ENCODE measurements around the gene XBP1.

The XBP1 gene

DNA sequence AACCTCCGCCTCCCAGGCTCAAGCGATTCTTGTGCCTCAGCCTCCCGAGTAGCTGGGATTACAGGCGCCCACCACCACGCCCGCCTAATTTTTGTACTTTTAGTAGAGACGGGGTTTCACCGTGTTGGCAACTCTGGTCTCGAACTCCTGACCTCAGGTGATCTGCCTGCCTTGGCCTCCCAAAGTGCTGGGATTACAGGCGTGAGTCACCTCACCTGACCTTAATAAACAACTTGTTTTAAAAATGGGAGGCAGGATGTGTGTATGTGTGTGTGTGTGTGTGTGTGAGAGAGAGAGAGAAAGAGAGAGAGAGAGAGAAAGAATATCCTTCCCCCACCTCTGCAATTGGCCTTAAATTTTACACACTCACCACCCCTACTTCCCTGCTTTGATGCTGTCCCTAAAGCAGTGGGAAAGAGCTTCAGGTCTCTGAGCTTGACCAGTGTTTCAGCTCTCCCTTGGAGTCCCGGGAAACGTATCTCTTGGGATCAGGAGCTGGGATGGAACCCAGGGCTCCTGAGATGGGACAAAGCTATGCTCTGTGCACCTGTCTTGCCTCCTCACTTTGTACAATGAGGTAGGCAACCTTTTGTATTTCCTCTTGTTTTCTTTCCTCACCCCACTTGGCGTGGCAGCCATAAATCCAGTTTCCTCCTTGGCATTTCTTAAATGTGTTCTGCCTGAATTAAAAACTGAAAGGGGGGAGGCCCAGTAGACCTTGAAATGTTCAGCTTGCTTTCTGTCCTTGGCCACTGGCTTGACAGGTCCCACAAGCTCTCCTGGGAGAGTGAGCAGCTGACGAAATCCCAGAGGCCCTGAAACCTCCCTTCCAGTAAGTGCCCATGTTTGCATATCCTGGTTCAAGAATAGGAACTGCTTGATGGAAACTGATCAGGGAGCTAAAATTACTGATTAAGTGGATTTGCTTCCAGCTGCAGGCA, 17.8 kb upstream of the XBP1 start:
- DNase-seq (ENCODE audit: low read depth), result peak; percentile 68
- TF ChIP-seq, protein P1, sequence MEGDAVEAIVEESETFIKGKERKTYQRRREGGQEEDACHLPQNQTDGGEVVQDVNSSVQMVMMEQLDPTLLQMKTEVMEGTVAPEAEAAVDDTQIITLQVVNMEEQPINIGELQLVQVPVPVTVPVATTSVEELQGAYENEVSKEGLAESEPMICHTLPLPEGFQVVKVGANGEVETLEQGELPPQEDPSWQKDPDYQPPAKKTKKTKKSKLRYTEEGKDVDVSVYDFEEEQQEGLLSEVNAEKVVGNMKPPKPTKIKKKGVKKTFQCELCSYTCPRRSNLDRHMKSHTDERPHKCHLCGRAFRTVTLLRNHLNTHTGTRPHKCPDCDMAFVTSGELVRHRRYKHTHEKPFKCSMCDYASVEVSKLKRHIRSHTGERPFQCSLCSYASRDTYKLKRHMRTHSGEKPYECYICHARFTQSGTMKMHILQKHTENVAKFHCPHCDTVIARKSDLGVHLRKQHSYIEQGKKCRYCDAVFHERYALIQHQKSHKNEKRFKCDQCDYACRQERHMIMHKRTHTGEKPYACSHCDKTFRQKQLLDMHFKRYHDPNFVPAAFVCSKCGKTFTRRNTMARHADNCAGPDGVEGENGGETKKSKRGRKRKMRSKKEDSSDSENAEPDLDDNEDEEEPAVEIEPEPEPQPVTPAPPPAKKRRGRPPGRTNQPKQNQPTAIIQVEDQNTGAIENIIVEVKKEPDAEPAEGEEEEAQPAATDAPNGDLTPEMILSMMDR (IDR thresholded peaks at IDR 0.05; ENCODE audit: insufficient read depth, low read depth, low read length, missing control alignments), result no peak
- no peak overlapping the region for H3K4me3 ChIP-seq (ENCODE audit: low read length)

DNA sequence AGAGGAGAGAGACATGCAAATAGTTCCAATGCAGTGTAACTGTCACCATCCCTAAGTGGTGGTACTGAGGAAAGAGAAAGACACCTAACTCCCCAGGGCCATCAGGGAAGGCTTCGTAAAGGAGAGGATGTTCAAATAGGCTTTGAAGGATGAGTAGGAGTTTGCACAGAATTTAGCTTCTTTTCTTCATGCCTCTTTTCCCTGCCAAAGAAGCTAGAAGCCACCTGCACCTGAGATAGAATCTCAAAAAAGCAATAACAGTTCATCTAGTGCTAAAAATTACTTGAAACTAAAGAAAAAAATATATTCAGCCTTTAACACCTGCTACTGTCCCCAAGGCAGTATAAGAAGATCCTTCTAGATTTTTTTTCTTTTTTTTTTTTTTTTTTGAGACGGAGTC, 16.7 kb upstream of the XBP1 start:
- H3K4me3 ChIP-seq (ENCODE audit: low read length), result no peak overlapping the region
- TF ChIP-seq, protein P1 (IDR thresholded peaks at IDR 0.05; ENCODE audit: insufficient read depth, low read depth, low read length, missing control alignments), result no peak
- no peak for DNase-seq (ENCODE audit: low read depth)

DNA sequence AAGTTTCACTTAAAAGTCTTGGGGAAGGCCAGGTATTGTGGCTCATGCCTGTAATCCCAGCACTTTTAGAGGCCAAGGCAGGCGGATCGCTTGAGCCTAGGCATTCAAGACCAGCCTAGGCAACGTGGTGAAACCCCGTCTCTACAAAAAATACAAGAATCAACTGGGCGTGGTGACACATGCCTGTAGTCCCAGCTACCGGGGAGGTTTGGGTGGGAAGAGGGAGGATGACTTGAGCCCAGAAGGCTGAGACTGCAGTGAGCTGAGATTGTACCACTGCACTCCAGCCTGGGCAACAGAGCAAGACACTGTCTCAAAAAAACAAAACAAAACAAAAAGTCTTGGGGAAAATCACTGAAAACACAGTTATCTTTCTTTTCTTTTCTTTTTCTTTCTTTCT, 15.4 kb upstream of the XBP1 start:
- TF ChIP-seq, protein P1 (IDR thresholded peaks at IDR 0.05; ENCODE audit: insufficient read depth, low read depth, low read length, missing control alignments), result no peak
- DNase-seq (ENCODE audit: low read depth), result no peak

DNA sequence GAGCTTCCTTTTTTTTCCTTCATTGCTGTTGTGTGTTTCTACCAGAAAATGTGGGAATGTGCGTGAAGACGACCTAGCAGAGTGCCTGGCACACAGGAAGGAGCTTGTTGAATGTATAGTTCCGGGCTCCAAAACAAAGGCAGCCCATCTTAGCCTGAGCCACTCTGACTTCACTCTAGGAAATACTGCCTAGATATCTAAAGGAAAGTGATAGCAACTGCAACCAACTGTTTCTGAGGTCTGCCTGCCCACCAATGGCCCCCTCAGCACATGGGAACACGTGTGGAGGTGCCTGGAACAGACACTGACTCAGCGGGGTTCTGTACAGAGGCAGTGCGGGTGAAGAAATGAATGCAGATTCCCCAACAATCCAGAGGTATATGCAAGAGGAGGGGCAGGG, 14.7 kb upstream of the XBP1 start:
- TF ChIP-seq, protein P1 (IDR thresholded peaks at IDR 0.05; ENCODE audit: insufficient read depth, low read depth, low read length, missing control alignments), result no peak
- DNase-seq (ENCODE audit: low read depth), result no peak
- no peak overlapping the region for H3K4me3 ChIP-seq (ENCODE audit: low read length)

More for the DNA sequence above, 15.4 kb upstream of the XBP1 start:
- no peak overlapping the region for H3K4me3 ChIP-seq (ENCODE audit: low read length)

DNA sequence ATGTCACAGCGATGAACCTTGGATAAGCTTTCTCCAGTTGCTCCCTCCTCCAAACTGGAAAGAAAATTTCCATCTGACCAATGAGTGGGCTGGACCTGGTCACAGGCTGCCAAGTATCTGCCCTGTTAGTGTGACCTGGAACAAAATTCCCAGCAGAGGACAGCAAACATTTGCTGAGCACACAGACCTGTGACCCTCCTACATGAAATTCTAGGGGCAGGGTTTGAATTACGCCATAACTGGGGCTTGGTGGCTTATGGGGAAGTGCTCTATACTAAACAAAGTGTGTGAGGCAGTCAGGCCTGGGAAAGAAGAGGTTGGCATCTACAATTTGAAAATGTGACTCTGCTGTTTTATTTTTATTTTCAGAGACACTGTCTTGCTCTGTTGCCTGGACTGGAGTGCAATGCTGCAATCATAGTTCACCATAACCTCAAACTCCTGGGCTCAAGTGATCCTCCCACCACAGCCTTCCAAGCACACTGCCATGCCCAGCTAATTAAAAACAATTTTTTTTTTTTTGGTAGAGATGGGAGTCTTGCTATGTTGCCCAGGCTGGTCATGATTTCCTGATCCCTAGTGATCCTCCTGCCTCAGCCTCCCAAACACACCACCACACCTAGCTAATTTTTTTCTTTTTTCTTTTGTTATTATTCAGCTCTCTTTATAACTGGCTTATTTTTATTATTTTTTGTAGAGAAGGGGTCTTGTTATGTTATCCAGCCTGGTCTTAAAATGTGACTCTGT, 13.6 kb upstream of the XBP1 start:
- DNase-seq (ENCODE audit: low read depth), result no peak
- TF ChIP-seq, protein P1 (IDR thresholded peaks at IDR 0.05; ENCODE audit: insufficient read depth, low read depth, low read length, missing control alignments), result no peak
- no peak overlapping the region for H3K4me3 ChIP-seq (ENCODE audit: low read length)

DNA sequence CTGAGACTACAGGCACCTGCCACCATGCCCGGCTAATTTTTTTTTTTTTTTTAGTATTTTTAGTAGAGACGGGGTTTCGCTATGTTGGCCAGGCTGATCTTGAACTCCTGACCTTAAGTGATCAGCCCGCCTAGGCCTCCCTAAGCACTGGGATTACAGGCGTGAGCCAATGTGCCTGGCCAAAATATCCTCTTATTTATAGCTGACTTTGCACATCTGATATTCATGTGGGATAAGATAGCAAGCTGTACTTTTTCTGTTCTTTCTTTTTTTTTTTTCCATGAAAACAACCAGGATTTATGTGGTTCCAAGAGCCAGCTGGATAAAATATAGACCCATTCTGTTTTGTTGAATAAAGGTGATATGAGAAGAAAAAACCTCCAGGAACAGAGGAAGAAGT, 12.1 kb upstream of the XBP1 start:
- TF ChIP-seq, protein P1 (IDR thresholded peaks at IDR 0.05; ENCODE audit: insufficient read depth, low read depth, low read length, missing control alignments), result no peak
- no peak overlapping the region for H3K4me3 ChIP-seq (ENCODE audit: low read length)
- DNase-seq (ENCODE audit: low read depth), result no peak

All from epithelial cell of esophagus (primary cell).